NT2/D1 (cell line): ENCODE data around the gene BPGM.

Experiments used
- DNase-seq: peaks from one replicate; pipeline ENCODE4 v3.0.0-alpha.2; 2011; ENCODE audit warnings: low read depth, low spot score
- H3K27me3 ChIP-seq: 2 replicates; pipeline ENCODE4 v1.6.0; 2011; ENCODE audit warnings: mild to moderate bottlenecking; ENCODE audit not compliant: insufficient read length, insufficient read depth
- H3K36me3 ChIP-seq: 2 replicates; pipeline ENCODE4 v1.6.1; 2011; ENCODE audit warnings: mild to moderate bottlenecking, low read length, mixed read lengths; ENCODE audit not compliant: insufficient read depth, insufficient read length
- H3K4me1 ChIP-seq: 2 replicates; pipeline ENCODE4 v1.5.1; 2011; ENCODE audit not compliant: insufficient read depth, insufficient read length
- H3K4me3 ChIP-seq: 2 replicates; pipeline ENCODE4 v1.5.1; 2011; ENCODE audit warnings: low read depth; ENCODE audit not compliant: insufficient read length
- H3K9ac ChIP-seq: 2 replicates; pipeline ENCODE4 v1.6.0; 2011; ENCODE audit warnings: low read depth; ENCODE audit not compliant: insufficient read length
- H3K9me3 ChIP-seq: 2 replicates; pipeline ENCODE4 v1.5.1; 2011; ENCODE audit warnings: mild to moderate bottlenecking, low read length; ENCODE audit not compliant: insufficient read depth
- SUZ12 ChIP-seq: IDR thresholded peaks from 2 replicates; pipeline ENCODE4 v1.6.1; 2011; ENCODE audit not compliant: insufficient read length, insufficient read depth; ENCODE audit errors: extremely low read depth
- YY1 ChIP-seq: IDR thresholded peaks from 2 replicates; pipeline ENCODE4 v1.6.1; 2011; ENCODE audit not compliant: insufficient read length, insufficient read depth
- ZNF274 ChIP-seq: IDR thresholded peaks from 2 replicates; pipeline ENCODE4 v1.6.1; 2011; ENCODE audit warnings: mild to moderate bottlenecking, low read depth, low read length

The BPGM gene

GRCh38 chr7:134613623-134614347 lies 32.9 kb upstream of the BPGM start:
- Histone ChIP-seq H3K36me3 (no peaks in the 10 kb centered on the region), H3K4me3 (no peak overlapping the region), H3K9ac (no peak overlapping the region), H3K27me3 (no peaks in the 10 kb centered on the region), H3K9me3 (no peaks in the 10 kb centered on the region), H3K4me1 (no peaks in the 10 kb centered on the region)
- TF ChIP-seq ZNF274 (no peak), YY1 (no peak), SUZ12 (no peak)
- no peak for DNase-seq

GRCh38 chr7:134616611-134617010 lies 30.0 kb upstream of the BPGM start:
- H3K36me3 ChIP-seq: no peaks in the 10 kb centered on the region
- no peak overlapping the region for H3K4me3 ChIP-seq
- H3K9ac ChIP-seq: no peak overlapping the region
- H3K4me1 ChIP-seq: no peaks in the 10 kb centered on the region
- no peak for DNase-seq
- H3K27me3 ChIP-seq: no peaks in the 10 kb centered on the region
- no peaks in the 10 kb centered on the region for H3K9me3 ChIP-seq
- no peak for TF ChIP-seq SUZ12
- no peak for TF ChIP-seq YY1
- no peak for TF ChIP-seq ZNF274

DNA sequence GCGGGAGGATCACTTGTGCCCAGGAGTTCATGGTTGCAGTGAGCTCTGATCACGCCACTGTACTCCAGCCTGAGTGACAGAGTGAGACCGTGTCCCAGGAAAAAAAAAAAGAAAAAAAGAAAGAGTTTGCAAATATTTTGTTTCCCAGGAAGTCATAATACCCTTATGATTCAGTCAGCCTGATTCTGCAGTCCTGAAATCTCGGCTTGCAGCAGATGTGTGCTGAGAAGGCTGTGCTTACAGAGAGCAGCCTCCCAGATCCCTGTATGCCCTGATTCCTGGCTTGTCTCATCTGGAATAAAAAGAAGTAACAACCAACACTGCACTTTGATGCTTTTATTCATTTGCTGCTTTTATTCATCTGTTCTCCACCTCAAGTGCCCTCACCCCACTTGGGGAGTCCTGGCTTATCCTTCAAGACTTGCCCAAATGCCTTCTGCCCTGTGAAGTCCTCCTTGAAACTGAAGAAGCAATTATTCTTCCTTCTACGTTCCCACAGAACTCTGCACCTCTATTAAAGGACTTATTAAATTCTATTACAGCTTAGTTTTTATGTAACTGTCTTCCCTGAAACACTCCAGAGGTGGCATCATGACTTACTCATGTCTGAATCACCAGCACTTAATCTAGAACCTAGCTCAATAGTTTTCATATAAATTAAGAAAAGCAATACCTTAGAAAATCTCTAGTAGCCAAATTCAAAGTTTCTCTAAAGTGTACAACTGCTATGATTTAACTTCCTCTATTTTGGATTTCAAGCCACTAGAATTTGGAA lies 27.7 kb upstream of the BPGM start:
- Histone ChIP-seq H3K36me3 (no peaks in the 10 kb centered on the region), H3K4me1 (no peaks in the 10 kb centered on the region), H3K4me3 (no peak overlapping the region), H3K9me3 (no peaks in the 10 kb centered on the region), H3K27me3 (no peaks in the 10 kb centered on the region), H3K9ac (no peak overlapping the region)
- no peak for DNase-seq
- TF ChIP-seq YY1 (no peak), ZNF274 (no peak), SUZ12 (no peak)

GRCh38 chr7:134619627-134620331 lies 26.9 kb upstream of the BPGM start:
- H3K9me3 ChIP-seq: no peaks in the 10 kb centered on the region
- H3K27me3 ChIP-seq: no peaks in the 10 kb centered on the region
- H3K36me3 ChIP-seq: no peaks in the 10 kb centered on the region
- no peak for DNase-seq
- H3K4me1 ChIP-seq: no peaks in the 10 kb centered on the region
- no peak overlapping the region for H3K4me3 ChIP-seq
- no peak for TF ChIP-seq YY1
- TF ChIP-seq SUZ12: no peak
- no peak for TF ChIP-seq ZNF274
- no peak overlapping the region for H3K9ac ChIP-seq

GRCh38 chr7:134622303-134622995 lies 24.2 kb upstream of the BPGM start:
- no peaks in the 10 kb centered on the region for H3K27me3 ChIP-seq
- no peak for TF ChIP-seq ZNF274
- TF ChIP-seq YY1: no peak
- TF ChIP-seq SUZ12: no peak
- H3K36me3 ChIP-seq: no peaks in the 10 kb centered on the region
- H3K9ac ChIP-seq: no peak overlapping the region
- no peak for DNase-seq
- H3K9me3 ChIP-seq: no peaks in the 10 kb centered on the region
- no peaks in the 10 kb centered on the region for H3K4me1 ChIP-seq
- no peak overlapping the region for H3K4me3 ChIP-seq

DNA sequence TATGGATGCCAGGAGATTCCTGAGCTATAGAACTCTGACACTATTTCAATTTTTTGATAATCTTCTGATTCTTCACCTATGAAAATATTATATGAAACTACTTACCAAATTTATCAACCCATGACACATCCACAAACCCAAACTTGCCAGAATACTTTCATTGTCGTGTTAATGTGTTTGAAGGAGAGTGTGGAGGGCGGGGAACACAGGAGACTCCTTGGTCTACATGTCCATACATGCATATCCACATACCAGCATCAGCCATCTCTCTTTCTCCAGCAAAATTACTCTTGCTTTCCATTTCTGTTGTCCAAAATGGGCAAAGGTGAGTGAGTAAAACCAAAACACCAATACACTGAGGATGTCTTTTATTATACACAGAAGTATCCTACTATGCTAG lies 23.5 kb upstream of the BPGM start:
- no peak overlapping the region for H3K9ac ChIP-seq
- TF ChIP-seq YY1 (no peak), ZNF274 (no peak), SUZ12 (no peak)

DNA sequence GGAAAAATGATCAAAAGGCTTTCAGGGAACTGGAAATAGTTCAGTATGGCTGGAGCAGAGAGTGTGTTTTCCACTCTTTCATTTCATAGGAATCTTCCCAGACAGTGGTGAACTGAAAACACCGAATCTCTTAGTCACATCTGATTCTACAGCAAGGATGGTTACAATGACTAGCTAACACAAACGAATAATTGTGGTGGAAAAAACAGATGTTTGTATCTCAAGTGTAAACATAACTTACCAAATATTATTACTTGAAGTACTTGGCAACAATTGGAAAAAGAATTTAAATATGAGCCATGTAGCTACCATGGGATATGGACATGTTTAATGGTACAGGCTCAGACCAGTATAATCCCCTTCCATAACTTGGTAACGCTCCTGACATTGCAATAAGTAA lies 21.1 kb upstream of the BPGM start:
- Histone ChIP-seq H3K27me3 (no peaks in the 10 kb centered on the region), H3K4me1 (no peaks in the 10 kb centered on the region), H3K36me3 (no peaks in the 10 kb centered on the region), H3K9ac (no peak overlapping the region), H3K9me3 (no peaks in the 10 kb centered on the region), H3K4me3 (no peak overlapping the region)
- TF ChIP-seq YY1 (no peak), ZNF274 (no peak), SUZ12 (no peak)
- no peak for DNase-seq

More for the DNA sequence above, 23.5 kb upstream of the BPGM start:
- H3K4me1 ChIP-seq: no peaks in the 10 kb centered on the region
- H3K4me3 ChIP-seq: no peak overlapping the region
- H3K9me3 ChIP-seq: no peaks in the 10 kb centered on the region
- H3K36me3 ChIP-seq: no peaks in the 10 kb centered on the region
- no peaks in the 10 kb centered on the region for H3K27me3 ChIP-seq
- no peak for DNase-seq
